ENCODE data around the gene ALOX15B. TPM values are rescaled to one million over a fixed set of nuclear protein-coding genes. Genes with fewer than 3 reads are reported as not detected.

Gene ALOX15B
- total and polyA plus RNA-seq, 9 of the 15 experiments (the other 6 are each of a cell fraction or from before 2014, with no cell fraction given): 0.04 TPM; not detected in 8

- CTCF ChIA-PET (ENCODE audit: low intra/inter-chr PET ratio): no interaction called here
- BruUV-seq (replicated peaks): no TSS peak
- peak overlapping the region; percentile 62; the same call in 1 of the 2 replicates for H3K4me2 ChIP-seq (ENCODE audit: insufficient read depth, low read length)
- H3K9me1 ChIP-seq (ENCODE audit: control insufficient read depth, insufficient read depth, low read length): no peaks in the 10 kb centered on the region
- no peaks in the 10 kb centered on the region for H3K9me3 ChIP-seq (replicated peaks; ENCODE audit: control insufficient read depth, insufficient read depth, low read depth, low read length)
- no peak overlapping the region for H3K4me3 ChIP-seq
- DNase-seq (ENCODE audit: extremely low read depth in 1 of 4, low spot score in 3 of 4) (peak; percentile 68 to 76 (median 70)), ATAC-seq (peak; percentile 92), FAIRE-seq (peak; percentile 54)
- WGBS (ENCODE audit: insufficient coverage, low coverage, missing lambda C conversion rate): 1% methylated on average over 17 of the region's 28 CpGs
- H3K27ac ChIP-seq (ENCODE audit: extremely low read depth, low read depth, low read length): no peak overlapping the region
- peaks cover 5 to 22% of the 10 kb centered on the region in 2 experiments; a peak in 3 of 5 replicates for H3K4me1 ChIP-seq (replicated peaks in 1 of 2; ENCODE audit: control insufficient read depth in 2 of 2, insufficient read depth in 2 of 2, low read length in 2 of 2)
- intact Hi-C loops (cut with micrococcal nuclease): loop anchor here (5.0 kb wide), 1 partner anchor 38 kb away; no protein-coding TSS in a partner anchor
- H3K9ac ChIP-seq (ENCODE audit: insufficient read depth in 1 of 2, low read depth in 2 of 2, low read length in 2 of 2): peak overlapping the region in 1 of 2 experiments; percentile 88; a peak in 2 of 4 replicates
- H3K27me3 ChIP-seq (ENCODE audit: control insufficient read depth in 2 of 2, insufficient read depth in 2 of 2, low read length in 2 of 2): peaks cover 0 to 25% of the 10 kb centered on the region in 2 experiments; a peak in 3 of 5 replicates
- H3K36me3 ChIP-seq (ENCODE audit: control insufficient read depth, insufficient read depth, low read length): no peaks in the 10 kb centered on the region
- POLR2A ChIA-PET: interaction anchor here (0.6 to 2.1 kb wide), 5 partner anchors 9 to 188 kb away, joined by 3 to 9 read pairs (median 3); partner anchors contain the start of gene CTC1
- H3K79me2 ChIP-seq (ENCODE audit: control insufficient read depth, insufficient read depth, low read length): no peaks in the 10 kb centered on the region
- in situ Hi-C loops (cut with MboI): loop anchor here (25.0 kb wide), 2 partner anchors 713 to 913 kb away; partner anchors contain the start of gene MFSD6L
- no peak overlapping the region for H2AFZ ChIP-seq (ENCODE audit: low read depth, low read length)
- H4K20me1 ChIP-seq (replicated peaks; ENCODE audit: control insufficient read depth, insufficient read depth, low read length): no peaks in the 10 kb centered on the region
- TF ChIP-seq BCL6 (CRISPR knock-in tag; IDR thresholded peaks at IDR 0.05) (no peak), SUPT5H (IDR thresholded peaks at IDR 0.05) (no peak), SMC3 (conservative IDR thresholded peaks at IDR 0.05; ENCODE audit: insufficient read depth, low read depth, low read length) (peak; percentile 47; the same call in 1 of the 2 replicates), CTCF (IDR thresholded peaks at IDR 0.05 in 2 of 3, conservative IDR thresholded peaks at IDR 0.05 in 1 of 3; ENCODE audit: insufficient read depth in 2 of 3, low read depth in 1 of 3, low read length in 3 of 3) (peak; percentile 74 to 84 (median 76)), RAD21 (CRISPR knock-in tag; conservative IDR thresholded peaks at IDR 0.05 in 1 of 2, IDR thresholded peaks at IDR 0.05 in 1 of 2) (peak in 1 of 2 experiments; percentile 58; a peak in 3 of 4 replicates), SRF (CRISPR knock-in tag; IDR thresholded peaks at IDR 0.05) (no peak), E2F6 (IDR thresholded peaks at IDR 0.05; ENCODE audit: borderline replicate concordance in 1 of 2, extremely low read depth in 1 of 2, insufficient read depth in 1 of 2, insufficient read length in 1 of 2, low read depth in 1 of 2, low read length in 1 of 2, poor library complexity in 1 of 2, severe bottlenecking in 1 of 2) (peak in 1 of 2 experiments; percentile 10), TEAD2 (tag; IDR thresholded peaks at IDR 0.05) (no peak), KDM2B (CRISPR knock-in tag; IDR thresholded peaks at IDR 0.05) (no peak), POU5F1 (IDR thresholded peaks at IDR 0.05; ENCODE audit: borderline replicate concordance, low read depth, low read length, partially characterized antibody) (no peak), HMG20A (CRISPR knock-in tag; conservative IDR thresholded peaks at IDR 0.05) (no peak), SREBF2 (CRISPR knock-in tag; IDR thresholded peaks at IDR 0.05) (no peak), STAG1 (CRISPR knock-in tag; IDR thresholded peaks at IDR 0.05; ENCODE audit: borderline replicate concordance) (peak; percentile 28; the same call in 1 of the 2 replicates), ATF1 (CRISPR knock-in tag; IDR thresholded peaks at IDR 0.05) (no peak), ATF1 (tag; IDR thresholded peaks at IDR 0.05) (peak; percentile 66), RFX1 (IDR thresholded peaks at IDR 0.05) (peak; percentile 69), CREM (IDR thresholded peaks at IDR 0.05; ENCODE audit: low read depth) (peak; percentile 82), BHLHE40 (IDR thresholded peaks at IDR 0.05; ENCODE audit: low read length) (0 out of 2 replicates have a peak, but pooled peaks have one; percentile 7), CCNT2 (IDR thresholded peaks at IDR 0.05; ENCODE audit: borderline replicate concordance, extremely low read depth, insufficient read length, low read depth, low read length) (no peak)
These were observed 35.0 kb downstream of the ALOX15B start for GRCh38 chr17:8073627-8074484.
